HG03060 (cell line): ENCODE measurements around the gene CARS2.
A peak's percentile ranks its signal among the peaks of the same experiment; 100 is the strongest.
"Not testable (repeated sequence)": the region's sequence is repeated elsewhere in the genome, so short reads cannot be mapped to it uniquely, and the experiment has no call there.

Experiments used
- ATAC-seq: cut with Tn5 transposase; IDR thresholded peaks from one replicate; pipeline ENCODE4 v1.9.1; 2021; ENCODE audit warnings: low read depth, moderate number of reproducible peaks; ENCODE audit not compliant: unreplicated experiment

CARS2 gene, protein sequence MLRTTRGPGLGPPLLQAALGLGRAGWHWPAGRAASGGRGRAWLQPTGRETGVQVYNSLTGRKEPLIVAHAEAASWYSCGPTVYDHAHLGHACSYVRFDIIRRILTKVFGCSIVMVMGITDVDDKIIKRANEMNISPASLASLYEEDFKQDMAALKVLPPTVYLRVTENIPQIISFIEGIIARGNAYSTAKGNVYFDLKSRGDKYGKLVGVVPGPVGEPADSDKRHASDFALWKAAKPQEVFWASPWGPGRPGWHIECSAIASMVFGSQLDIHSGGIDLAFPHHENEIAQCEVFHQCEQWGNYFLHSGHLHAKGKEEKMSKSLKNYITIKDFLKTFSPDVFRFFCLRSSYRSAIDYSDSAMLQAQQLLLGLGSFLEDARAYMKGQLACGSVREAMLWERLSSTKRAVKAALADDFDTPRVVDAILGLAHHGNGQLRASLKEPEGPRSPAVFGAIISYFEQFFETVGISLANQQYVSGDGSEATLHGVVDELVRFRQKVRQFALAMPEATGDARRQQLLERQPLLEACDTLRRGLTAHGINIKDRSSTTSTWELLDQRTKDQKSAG

DNA sequence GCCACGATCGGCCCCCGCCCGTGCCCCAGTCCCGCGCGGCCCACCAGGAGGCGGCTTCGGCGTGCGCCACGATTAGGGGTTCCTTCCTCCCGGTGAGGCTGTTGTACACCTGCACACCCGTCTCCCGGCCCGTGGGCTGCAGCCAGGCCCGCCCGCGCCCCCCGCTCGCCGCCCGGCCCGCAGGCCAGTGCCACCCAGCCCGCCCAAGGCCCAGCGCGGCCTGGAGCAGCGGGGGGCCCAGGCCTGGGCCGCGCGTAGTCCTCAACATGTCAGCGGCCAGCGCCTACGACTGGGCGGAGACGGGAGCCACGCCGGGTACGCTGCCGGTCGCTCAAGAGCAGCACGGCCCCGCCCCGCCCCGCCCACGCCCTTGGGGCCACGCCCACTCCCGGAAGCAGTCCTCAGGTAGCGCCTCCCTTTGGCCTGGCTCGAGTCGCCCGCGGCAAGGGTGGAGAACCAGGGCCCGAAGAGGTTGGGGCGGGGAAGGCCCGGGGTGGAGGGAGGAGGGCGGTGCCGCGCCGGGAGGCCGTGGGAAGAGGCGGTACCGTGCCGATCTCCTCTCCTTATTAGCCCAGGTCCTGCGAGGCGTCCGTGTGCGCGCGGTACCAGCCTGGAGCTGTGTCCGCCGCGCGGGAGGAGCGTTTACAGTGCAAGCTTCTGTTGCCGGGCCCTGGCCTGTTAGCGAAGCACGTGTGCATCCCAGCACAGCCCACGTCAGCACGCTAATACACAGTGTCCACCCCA is at the start of gene CARS2:
Gene CARS2, minus strand, starts transcription at position 291 of the 744 bp plus-strand sequence. Its CDS starts 23 bp downstream, at position 268.
- peak; percentile 75 for ATAC-seq

DNA sequence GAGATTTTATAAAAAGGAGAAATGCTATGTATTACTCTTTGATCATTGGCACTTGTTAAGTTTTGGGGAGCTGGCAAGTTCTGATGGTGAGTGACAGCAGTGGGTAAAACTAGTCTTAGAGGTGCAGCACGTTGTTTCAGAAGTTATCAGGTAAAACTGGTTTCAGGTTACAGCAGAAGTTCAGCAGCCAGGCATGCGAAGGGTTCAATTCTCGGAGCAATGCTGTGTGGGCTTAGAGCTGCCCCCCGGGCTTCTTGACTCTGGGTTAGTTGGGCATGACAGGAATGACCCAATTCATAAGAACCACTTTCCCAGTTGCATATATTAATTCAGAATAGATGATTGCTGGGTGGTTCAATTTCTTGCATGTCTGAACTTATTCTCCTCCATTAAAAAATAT is 42.4 kb upstream of the CARS2 start:
- no peak for ATAC-seq

DNA sequence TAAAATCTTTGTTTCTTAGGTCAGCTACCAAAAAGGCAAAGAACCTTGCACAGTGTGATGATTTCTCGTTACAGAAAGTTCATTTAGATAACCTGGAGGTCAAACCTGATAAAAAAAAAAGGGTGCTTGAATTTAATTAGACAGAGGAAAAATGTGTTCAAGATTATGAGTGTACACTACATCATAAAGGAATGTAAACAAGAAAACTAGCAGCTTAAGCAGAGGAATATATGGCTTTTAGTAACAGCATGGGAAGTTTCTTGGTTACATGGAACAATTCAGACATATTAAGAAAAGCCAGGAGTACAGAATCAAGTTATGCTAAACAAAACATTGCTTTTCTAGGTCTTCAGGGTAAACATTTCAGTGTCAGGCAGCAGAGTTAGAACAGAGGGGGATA is 40.5 kb upstream of the CARS2 start:
- ATAC-seq, result no peak

DNA sequence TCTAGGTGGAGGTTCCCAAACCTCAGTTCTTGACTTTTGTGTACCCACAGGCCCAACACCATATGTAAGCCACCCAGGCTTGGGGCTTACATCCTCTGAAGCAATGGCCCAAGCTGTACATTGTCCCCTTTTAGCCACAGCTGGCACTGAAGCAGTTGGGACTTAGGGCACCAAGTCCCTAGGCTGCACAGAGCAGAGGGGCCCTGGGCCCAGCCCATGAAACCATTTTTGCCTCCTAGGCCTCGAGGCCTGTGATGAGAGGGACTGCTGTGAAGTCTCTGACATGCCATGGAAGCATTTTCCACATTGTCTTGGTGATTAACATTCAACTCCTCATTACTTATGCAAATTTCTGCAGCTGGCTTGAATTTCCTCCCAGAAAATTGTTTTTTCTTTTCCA is 37.8 kb upstream of the CARS2 start:
- no peak for ATAC-seq

DNA sequence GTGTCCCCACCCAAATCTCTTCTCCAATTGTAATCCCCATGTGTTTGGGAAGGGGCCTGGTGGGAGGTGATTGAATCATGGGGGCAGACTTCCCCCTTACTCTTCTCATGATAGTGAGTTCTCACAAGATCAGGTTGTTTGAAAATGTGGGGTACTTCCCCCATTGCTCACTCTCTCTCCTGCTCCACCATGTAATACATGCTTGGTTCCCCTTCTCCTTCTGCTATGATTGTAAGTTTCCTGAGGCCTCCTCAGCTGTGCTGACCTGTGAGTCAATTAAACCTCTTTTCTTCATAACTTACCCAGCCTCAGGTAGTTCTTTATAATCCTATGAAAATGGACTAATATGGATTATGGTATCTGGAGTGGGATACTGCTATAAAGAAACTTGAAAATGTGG is 31.6 kb upstream of the CARS2 start:
- ATAC-seq, result no peak

DNA sequence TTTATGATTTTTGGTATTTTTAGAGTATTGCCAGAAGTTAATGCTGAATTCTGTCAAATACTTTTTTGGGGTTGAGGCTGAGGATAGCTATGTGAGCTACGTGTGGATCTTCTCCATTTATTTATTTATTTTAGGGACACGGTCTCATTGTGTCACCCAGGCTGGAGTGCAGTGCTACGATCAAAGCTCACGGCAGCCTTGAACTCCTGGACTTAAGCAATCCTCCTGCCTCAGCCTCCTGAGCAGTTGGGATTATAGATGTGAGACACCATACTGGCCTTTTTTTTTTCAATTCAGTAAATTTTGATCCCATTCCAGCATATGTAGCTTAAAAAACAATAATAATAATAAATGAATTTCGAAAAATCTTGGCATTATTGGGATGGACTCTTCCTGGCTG is 28.6 kb upstream of the CARS2 start:
- ATAC-seq, result no peak

DNA sequence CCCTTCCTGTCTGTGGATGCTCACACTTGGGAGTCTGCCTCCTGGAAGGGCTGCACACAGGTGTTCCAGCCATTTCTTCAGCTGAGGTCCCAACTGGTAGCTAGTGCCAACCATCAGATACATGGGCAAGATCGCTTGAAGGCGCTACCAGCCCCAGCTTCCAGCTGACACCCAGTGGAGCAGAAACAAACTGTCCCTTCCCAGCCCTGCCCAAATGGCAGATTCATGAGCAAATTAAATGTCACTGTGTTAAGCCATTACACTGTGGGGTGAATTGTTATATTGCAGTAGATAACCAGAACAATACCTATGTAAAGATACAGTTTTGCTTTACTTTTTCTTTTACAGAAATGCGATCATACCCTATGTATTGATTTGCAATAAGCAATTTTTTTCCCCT is 25.2 kb upstream of the CARS2 start:
- no peak for ATAC-seq

DNA sequence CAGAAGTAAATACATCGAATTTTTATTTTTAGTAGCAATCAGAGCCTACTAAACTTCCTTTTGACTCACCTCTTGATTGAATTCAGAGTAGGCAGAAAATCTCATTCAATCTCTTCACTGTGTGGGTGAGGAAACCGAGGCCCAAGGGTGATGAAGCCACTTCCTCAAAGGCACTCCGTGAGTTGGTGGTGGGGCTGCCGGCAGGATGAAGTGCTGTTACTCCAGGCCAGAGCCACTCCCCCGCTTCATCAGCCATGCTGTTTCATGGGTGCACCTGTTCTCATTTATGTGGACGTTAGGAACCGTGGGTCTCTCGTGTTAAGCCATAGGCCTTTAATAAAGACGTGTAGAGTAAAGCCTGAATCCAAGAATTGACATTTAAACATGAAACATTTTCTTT is 20.8 kb upstream of the CARS2 start:
- peak; percentile 34 for ATAC-seq

DNA sequence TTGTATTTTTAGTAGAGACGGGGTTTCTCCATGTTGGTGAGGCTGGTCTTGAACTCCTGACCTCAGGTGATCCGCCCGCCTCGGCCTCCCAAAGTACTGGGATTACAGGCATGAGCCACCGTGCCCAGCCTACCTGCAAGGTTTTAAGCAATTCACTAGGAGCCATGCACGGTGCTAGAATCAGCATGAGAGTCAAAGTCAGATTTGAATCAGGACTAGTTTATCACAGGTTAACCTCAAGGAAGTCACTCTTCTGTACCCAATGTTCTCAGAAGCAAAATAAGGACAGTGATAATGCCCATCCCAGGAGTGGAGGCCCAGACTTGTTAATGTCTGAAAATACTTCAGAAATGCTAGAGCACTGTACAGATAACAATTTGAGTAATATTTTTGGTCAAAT is 20.2 kb upstream of the CARS2 start:
- not testable (repeated sequence) for ATAC-seq

DNA sequence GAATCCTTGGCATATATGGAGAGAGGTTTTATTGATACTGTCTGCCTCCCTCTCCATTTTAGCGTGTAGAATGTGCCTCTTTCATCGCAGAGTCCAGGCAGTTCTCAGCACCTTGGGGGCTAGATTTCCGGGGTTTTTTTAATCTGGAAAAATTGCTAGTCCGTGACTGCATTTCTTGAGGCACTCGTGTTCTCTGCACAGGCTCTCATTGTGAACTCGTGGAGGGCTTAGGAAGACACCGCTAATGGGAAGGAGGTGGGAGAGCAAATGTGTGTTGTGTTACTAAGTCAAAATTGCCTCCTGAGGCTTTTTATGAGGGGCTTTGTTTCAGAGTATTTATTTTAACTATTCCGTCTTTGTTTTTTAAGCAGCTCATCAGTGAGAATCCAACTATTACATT is 17.7 kb upstream of the CARS2 start:
- ATAC-seq, result no peak

DNA sequence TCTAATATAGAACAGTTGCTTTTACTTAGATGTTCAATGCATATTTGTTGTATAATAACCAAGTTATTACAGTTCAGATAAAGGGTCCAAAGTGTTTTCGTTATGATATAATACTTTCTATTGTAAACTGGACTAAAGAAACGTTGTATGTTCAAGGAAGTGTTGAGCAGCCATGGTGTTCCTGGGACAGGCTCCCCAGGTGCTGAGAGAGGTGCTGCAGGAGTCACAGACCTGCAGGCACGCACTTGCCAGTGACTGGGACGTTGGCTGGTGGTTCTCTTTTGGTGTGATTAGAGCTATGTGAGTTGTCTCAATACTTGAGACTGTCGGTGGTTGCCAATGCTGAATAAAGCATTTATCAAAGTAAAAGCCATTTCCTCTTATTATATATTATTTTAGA is 17.1 kb upstream of the CARS2 start:
- no peak for ATAC-seq

DNA sequence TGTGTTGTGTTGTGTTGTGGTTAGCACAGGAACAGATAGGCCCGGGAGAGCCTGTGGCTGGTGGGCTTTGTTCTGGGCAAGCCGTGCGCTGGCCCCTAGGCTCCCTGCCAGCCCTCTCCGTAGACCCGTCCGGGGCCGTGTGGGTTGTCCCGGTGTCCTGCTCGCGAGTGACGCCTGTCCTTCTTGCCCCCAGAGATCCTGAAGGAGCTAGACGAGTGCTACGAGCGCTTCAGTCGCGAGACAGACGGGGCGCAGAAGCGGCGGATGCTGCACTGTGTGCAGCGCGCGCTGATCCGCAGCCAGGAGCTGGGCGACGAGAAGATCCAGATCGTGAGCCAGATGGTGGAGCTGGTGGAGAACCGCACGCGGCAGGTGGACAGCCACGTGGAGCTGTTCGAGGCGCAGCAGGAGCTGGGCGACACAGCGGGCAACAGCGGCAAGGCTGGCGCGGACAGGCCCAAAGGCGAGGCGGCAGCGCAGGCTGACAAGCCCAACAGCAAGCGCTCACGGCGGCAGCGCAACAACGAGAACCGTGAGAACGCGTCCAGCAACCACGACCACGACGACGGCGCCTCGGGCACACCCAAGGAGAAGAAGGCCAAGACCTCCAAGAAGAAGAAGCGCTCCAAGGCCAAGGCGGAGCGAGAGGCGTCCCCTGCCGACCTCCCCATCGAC is 13.3 kb upstream of the CARS2 start:
- no peak for ATAC-seq

DNA sequence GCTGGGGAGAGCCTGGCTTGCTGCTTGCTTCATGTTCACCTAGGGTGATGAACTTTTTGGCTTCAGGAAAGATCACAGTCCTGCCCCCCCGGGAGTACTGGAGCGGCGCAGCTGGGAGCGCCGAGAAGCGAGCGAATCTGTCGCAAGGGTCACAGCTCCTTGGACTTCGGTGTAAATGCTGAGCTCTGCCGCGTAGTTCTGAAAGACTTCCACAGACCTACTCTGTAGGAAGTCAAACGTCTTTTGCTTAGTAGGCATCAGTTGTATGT is 10.3 kb upstream of the CARS2 start:
- ATAC-seq, result no peak

DNA sequence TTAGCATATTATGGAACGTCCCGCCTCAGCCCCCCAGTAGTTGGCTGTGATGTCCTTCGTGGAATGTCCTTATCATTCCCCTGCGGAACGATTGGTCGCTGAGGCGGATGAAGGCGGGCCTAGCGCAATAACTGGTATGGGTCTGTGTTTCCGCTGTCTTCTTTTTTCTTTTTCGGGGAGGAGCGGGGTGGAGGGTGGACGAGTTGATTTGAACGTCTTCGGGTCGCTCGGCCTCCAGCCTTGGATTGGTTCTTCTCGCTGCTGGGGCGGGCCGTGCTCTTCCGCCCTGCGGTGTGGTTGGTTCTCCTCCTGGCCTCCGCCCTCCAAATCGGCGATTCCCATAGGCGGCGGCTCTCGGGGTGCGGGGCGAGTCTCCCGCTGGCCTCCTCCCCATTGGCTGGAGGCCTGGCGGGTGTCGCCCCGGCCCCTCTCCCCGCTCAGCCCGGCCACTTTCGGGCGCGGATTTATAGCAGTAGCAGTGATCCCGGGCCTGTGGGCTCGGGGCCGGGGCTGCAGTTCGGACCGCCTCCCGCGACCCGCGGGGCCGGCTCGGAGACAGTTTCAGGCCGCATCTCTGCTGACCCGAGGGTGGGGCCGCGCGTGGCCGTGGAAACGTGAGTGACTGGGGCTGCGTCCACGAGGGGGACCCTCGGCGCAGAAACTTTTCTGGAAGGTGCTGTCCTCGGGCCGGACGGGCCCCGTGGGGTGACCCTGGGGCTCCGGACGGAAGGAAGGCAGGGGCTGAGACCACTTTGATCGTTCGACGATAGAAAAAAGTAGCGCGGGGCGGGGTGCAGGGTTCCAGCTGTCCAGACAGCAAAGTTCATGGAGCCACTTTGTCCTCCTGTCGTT is 9.7 kb upstream of the CARS2 start:
- peak; percentile 39 for ATAC-seq

DNA sequence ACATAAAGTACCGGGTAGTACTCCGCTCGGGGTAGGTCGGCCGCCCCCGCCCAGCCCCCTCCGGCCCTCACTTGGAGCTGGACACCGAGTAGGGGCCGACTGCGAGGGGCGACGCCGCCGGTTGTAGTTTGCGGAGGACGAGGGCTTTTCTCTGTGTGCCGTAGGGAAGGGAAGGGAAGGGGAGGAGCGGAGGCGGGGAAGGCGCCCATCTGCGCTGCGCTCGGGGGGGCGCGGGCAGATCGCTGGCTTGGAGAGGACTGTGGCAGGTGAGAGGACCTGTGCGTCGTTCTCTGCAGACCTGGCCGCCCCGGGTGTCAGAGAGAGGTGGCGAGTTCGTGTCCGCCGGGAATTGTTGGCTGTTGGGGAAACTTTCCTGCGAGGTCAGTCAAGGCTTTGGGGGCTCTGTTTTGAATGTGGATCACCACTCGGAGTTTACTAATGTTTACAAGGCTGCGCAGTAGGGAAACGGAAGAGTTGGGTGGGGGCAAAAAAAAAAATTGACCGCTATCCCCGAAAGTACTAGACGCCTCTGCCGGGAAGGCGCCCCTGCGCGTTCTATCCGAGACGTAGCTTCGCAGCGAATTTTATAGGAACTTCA is 9.0 kb upstream of the CARS2 start:
- ATAC-seq, result no peak

DNA sequence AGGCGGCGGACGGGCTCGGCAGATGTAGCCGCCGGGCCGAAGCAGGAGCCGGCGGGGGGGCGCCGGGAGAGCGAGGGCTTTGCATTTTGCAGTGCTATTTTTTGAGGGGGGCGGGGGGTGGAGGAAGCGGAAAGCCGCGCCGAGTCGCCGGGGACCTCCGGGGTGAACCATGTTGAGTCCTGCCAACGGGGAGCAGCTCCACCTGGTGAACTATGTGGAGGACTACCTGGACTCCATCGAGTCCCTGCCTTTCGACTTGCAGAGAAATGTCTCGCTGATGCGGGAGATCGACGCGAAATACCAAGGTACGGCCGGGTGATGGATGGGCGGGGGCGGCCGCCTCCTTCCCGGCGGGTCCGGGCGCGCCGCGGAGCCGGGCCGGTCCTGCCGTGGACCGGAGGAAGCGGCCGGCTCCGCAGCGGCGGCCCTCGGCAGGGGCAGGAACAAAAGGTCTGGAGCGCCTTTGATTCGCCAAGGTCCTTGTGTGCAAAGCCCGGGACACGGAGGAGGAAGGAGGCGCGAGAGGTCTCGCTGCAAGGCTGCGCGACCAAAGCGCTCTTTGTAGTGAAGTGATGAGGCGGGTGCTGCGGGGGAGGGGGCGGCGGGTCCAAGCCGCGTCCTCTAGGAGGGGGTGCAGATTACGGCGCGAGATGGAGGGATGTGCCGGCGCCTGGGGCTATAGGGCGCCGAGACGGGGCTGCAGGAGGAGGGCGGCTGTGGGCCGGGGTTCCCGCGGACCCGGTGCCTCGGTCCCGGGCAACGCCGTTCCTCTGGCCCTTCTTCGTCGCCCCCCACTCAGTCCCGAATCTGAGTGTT is 8.3 kb upstream of the CARS2 start:
- no peak for ATAC-seq

DNA sequence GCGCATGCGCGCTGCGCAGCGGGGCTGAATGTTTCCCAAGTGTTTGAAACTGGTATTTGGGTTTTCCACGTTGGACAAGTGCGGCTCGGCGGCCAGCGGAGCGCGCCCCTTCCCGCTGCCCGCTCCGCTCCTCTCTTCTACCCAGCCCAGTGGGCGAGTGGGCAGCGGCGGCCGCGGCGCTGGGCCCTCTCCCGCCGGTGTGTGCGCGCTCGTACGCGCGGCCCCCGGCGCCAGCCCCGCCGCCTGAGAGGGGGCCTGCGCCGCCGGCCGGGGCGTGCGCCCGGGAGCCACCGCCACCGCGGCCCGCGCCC is 7.7 kb upstream of the CARS2 start, which contains the start of gene ING1:
Gene ING1, plus strand, starts transcription at position 59 of the 311 bp plus-strand sequence. CDS start 450 bp downstream, outside the sequence.
- no peak for ATAC-seq

DNA sequence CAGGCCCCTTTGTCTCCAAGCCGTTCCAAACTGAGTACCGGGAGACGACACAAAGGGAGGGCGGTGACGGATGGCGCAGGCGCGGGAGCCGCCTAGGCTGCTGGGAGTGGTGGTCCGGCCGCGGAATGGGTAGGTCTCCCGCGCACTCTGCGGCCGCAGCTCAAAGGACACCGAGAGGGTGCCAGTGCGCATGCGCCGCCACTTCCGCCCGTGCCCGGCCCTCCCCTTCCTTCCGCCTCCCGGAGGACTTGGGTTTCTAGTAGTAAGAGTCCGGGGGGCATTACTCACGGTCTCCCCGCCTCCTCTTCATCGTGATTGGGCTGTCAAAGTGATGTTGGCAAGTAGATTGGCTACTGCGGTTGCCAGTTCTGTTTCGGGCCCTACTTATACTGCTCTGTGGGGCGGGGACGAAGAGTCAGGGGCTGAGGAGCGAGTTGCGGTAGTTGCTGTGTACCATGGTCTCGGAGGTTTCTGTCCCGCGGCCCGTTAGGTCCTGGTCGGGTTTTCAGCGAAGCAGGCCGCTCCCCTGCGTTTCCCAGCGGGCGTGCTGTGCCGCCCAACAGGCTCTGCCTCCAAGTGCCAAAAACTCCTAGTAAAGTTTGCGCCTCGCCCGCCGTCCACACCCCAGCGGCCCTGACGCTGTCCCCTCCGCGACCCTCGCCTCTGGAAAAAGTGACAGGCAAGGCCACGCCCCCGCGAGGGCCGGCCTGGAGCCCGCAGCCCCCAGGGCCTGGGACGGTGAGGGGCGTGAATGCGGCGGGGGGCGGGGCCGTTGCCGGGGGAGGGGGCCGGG is 7.1 kb upstream of the CARS2 start:
- ATAC-seq, result peak; percentile 41
